H1 (cell line): ENCODE measurements around the gene STARD9. TPM values are rescaled to one million over a fixed set of nuclear protein-coding genes. Genes with fewer than 3 reads are reported as not detected.
"Not testable (repeated sequence)": the region's sequence is repeated elsewhere in the genome, so short reads cannot be mapped to it uniquely, and the experiment has no call there.

Experiments used
- CTCF ChIA-PET: fragments of 300-600 bp; sonication (Branson Sonifier 250); formaldehyde crosslinking; loops from one replicate; lab custom pipeline; 2021; ENCODE audit not compliant: partially characterized antibody; lab: Charles Lee
- POLR2A ChIA-PET: fragments of 300-600 bp; sonication (Branson Sonifier 250); formaldehyde crosslinking; loops from one replicate; lab custom pipeline; 2021; ENCODE audit warnings: inconsistent platforms; ENCODE audit not compliant: partially characterized antibody; lab: Charles Lee
- DNase-seq, 2 experiments: peaks; one replicate each; pipeline versions ENCODE4 v3.0.0 to v3.0.0-alpha.2; 2010 to 2022; ENCODE audit warnings: low spot score in 2 of 2, low read depth in 1 of 2, mixed read lengths in 1 of 2
- FAIRE-seq: peaks from 2 replicates; lab custom pipeline; 2011; peaks lifted over from hg19 to GRCh38; lab: Jason Lieb, UNC
- H2AFZ ChIP-seq: 2 replicates; pipeline ENCODE4 v1.8.1; 2012; ENCODE audit warnings: low read length, inconsistent platforms
- H2AK5ac ChIP-seq: 2 replicates; pipeline ENCODE4 v1.6.1; 2013; ENCODE audit warnings: low read depth, low read length
- H2BK120ac ChIP-seq: replicated peaks from 2 replicates; pipeline ENCODE3; 2013; ENCODE audit warnings: low read depth, low read length, inconsistent platforms
- H2BK12ac ChIP-seq: 2 replicates; pipeline ENCODE4 v1.6.1; 2013; ENCODE audit warnings: low read depth, low read length
- H2BK15ac ChIP-seq: 2 replicates; pipeline ENCODE4 v1.6.1; 2013; ENCODE audit warnings: low read length
- H2BK20ac ChIP-seq: 2 replicates; pipeline ENCODE4 v1.6.1; 2013; ENCODE audit warnings: low read length
- H2BK5ac ChIP-seq: 2 replicates; pipeline ENCODE4 v1.6.1; 2013; ENCODE audit warnings: low read depth, low read length
- H3K14ac ChIP-seq: 2 replicates; pipeline ENCODE4 v1.6.1; 2013; ENCODE audit warnings: inconsistent platforms; ENCODE audit not compliant: insufficient read length
- H3K18ac ChIP-seq: 2 replicates; pipeline ENCODE4 v1.6.1; 2013; ENCODE audit warnings: low read length; ENCODE audit errors: extremely low read depth
- H3K23ac ChIP-seq: 2 replicates; pipeline ENCODE4 v1.6.1; 2013; ENCODE audit warnings: inconsistent platforms; ENCODE audit not compliant: insufficient read length
- H3K23me2 ChIP-seq: 2 replicates; pipeline ENCODE4 v1.6.1; 2013; ENCODE audit warnings: low read depth, low read length
- H3K27ac ChIP-seq: 2 replicates; pipeline ENCODE4 v1.6.1; 2011; ENCODE audit warnings: low read depth, low read length, inconsistent platforms
- H3K27me3 ChIP-seq, 4 experiments: replicated peaks in 1 of 4; 1 replicate in 1 of 4; 2 replicates in 3 of 4; pipeline versions ENCODE4 v1.6.1 to v1.8.1; 2011 to 2013; ENCODE audit warnings: low read length in 3 of 4, mild to moderate bottlenecking in 3 of 4, inconsistent platforms in 2 of 4, mixed read lengths in 2 of 4, moderate library complexity in 1 of 4; ENCODE audit not compliant: control insufficient read depth in 3 of 4, insufficient read depth in 3 of 4; ENCODE audit errors: extremely low read depth in 1 of 4
- H3K36me3 ChIP-seq, 4 experiments: 2 replicates each; pipeline versions ENCODE4 v1.6.1 to v1.8.1; 2011 to 2013; ENCODE audit warnings: mild to moderate bottlenecking in 4 of 4, low read length in 3 of 4, moderate library complexity in 2 of 4, control low read depth in 1 of 4, inconsistent platforms in 1 of 4; ENCODE audit not compliant: insufficient read depth in 4 of 4, control insufficient read depth in 2 of 4
- H3K4ac ChIP-seq: replicated peaks from 2 replicates; pipeline ENCODE3; 2013; ENCODE audit warnings: low read length, low read depth, mixed read lengths, inconsistent platforms; ENCODE audit not compliant: insufficient read length
- H3K4me1 ChIP-seq, 4 experiments: replicated peaks in 1 of 4; 1 replicate in 1 of 4; 2 replicates in 3 of 4; pipeline versions ENCODE4 v1.6.1 to v1.8.1; 2011 to 2013; ENCODE audit warnings: low read length in 3 of 4, inconsistent platforms in 2 of 4, mixed read lengths in 1 of 4; ENCODE audit not compliant: insufficient read depth in 4 of 4, control insufficient read depth in 3 of 4
- H3K4me2 ChIP-seq, 2 experiments: 2 replicates each; pipeline versions ENCODE4 v1.6.1 to v1.8.1; 2011 to 2013; ENCODE audit warnings: low read depth in 2 of 2, low read length in 2 of 2, control low read depth in 1 of 2, inconsistent platforms in 1 of 2, mild to moderate bottlenecking in 1 of 2; ENCODE audit not compliant: insufficient read depth in 1 of 2
- H3K4me3 ChIP-seq, 4 experiments: fragments of 200-600, 300-600 bp in 1 of 4; sonication (generic), shearing (Covaris generic), sonication (Bioruptor Twin) in 1 of 4; 2 replicates each; pipeline versions ENCODE4 v1.5.1 to v1.8.1; 2011 to 2016; ENCODE audit warnings: low read length in 4 of 4, low read depth in 3 of 4, control low read depth in 2 of 4, inconsistent platforms in 2 of 4, mild to moderate bottlenecking in 2 of 4, mixed read lengths in 1 of 4, moderate library complexity in 1 of 4; ENCODE audit not compliant: insufficient read depth in 2 of 4; ENCODE audit errors: extremely low read depth in 1 of 4
- H3K56ac ChIP-seq: replicated peaks from 2 replicates; pipeline ENCODE3; 2013; ENCODE audit warnings: low read depth, mild to moderate bottlenecking, mixed read lengths, low read length, inconsistent platforms; ENCODE audit not compliant: insufficient read length
- H3K79me1 ChIP-seq: 2 replicates; pipeline ENCODE4 v1.6.1; 2013; ENCODE audit warnings: low read depth, low read length, control low read depth
- H3K79me2 ChIP-seq, 2 experiments: 2 replicates each; pipeline versions ENCODE4 v1.6.1 to v1.8.1; 2012 to 2013; ENCODE audit warnings: low read length in 2 of 2, mild to moderate bottlenecking in 2 of 2, inconsistent platforms in 1 of 2; ENCODE audit not compliant: insufficient read depth in 2 of 2, control insufficient read depth in 1 of 2
- H3K9ac ChIP-seq, 4 experiments: replicated peaks in 1 of 4; 1 replicate in 1 of 4; 2 replicates in 3 of 4; pipeline versions ENCODE4 v1.6.1 to v1.8.1; 2011 to 2013; ENCODE audit warnings: low read depth in 3 of 4, low read length in 3 of 4, control low read depth in 2 of 4, mild to moderate bottlenecking in 2 of 4, moderate library complexity in 2 of 4, inconsistent platforms in 1 of 4; ENCODE audit errors: extremely low read depth in 1 of 4
- H3K9me3 ChIP-seq, 2 experiments: 2 replicates each; pipeline versions ENCODE4 v1.6.1 to v1.8.1; 2012 to 2013; ENCODE audit warnings: mild to moderate bottlenecking in 2 of 2, moderate library complexity in 2 of 2, control low read depth in 1 of 2, inconsistent platforms in 1 of 2, low read depth in 1 of 2, low read length in 1 of 2, mixed read lengths in 1 of 2; ENCODE audit not compliant: insufficient read depth in 2 of 2
- H4K20me1 ChIP-seq, 2 experiments: replicated peaks in 1 of 2; 2 replicates each; pipeline versions ENCODE3 to v1.8.1; 2011 to 2013; ENCODE audit warnings: inconsistent platforms in 2 of 2, low read length in 2 of 2, mild to moderate bottlenecking in 1 of 2; ENCODE audit not compliant: insufficient read depth in 2 of 2, control insufficient read depth in 1 of 2
- H4K5ac ChIP-seq: 2 replicates; pipeline ENCODE4 v1.6.1; 2013; ENCODE audit warnings: low read length, low read depth, mixed read lengths, inconsistent platforms; ENCODE audit not compliant: insufficient read length
- H4K8ac ChIP-seq: 2 replicates; pipeline ENCODE4 v1.8.0; 2013; ENCODE audit warnings: mild to moderate bottlenecking, moderate library complexity, low read length, inconsistent platforms; ENCODE audit not compliant: insufficient read depth; ENCODE audit errors: extremely low read depth
- H4K91ac ChIP-seq: replicated peaks from 2 replicates; pipeline ENCODE3; 2013; ENCODE audit warnings: low read length, mixed read lengths, inconsistent platforms; ENCODE audit not compliant: insufficient read length
- CBX5 ChIP-seq: fragments of 300-800, 300-1000 bp; sonication (generic); IDR thresholded peaks from 2 replicates; pipeline ENCODE4 v1.7.1; 2016; ENCODE audit warnings: antibody characterized with exemption, low read length, low read depth
- CREB1 ChIP-seq: IDR thresholded peaks from 2 replicates; pipeline ENCODE4 v1.6.1; 2012; ENCODE audit warnings: inconsistent platforms
- EZH2 ChIP-seq: fragments of 200-600 bp; sonication (generic); IDR thresholded peaks from 2 replicates; pipeline ENCODE4 v1.7.1; 2012; ENCODE audit warnings: low read depth, mild to moderate bottlenecking, moderate library complexity, low read length, inconsistent platforms; ENCODE audit not compliant: severe bottlenecking
- JUND ChIP-seq: IDR thresholded peaks from 2 replicates; pipeline ENCODE4 v1.6.1; 2011; ENCODE audit warnings: mild to moderate bottlenecking, improper control_type of control experiment, low read length
- KDM1A ChIP-seq: fragments of 200-600, 300-600 bp; sonication (generic); IDR thresholded peaks from 2 replicates; pipeline ENCODE4 v1.7.1; 2016; ENCODE audit warnings: mild to moderate bottlenecking, low read length, borderline replicate concordance
- KDM5A ChIP-seq: fragments of 200-600 bp; IDR thresholded peaks from 2 replicates; pipeline ENCODE4 v1.7.1; 2012; ENCODE audit warnings: mild to moderate bottlenecking, low read length, inconsistent platforms, mixed read lengths
- TAF7 ChIP-seq: optimal IDR thresholded peaks from 2 replicates; pipeline ENCODE3; 2011; ENCODE audit warnings: low read depth, mild to moderate bottlenecking, inconsistent platforms, low read length, moderate library complexity, borderline replicate concordance
- WGBS, 2 experiments: shearing (Covaris generic) in 1 of 2; methylation state at CpG; one replicate each; pipeline versions ENCODE4 v1.1.6 to v1.1.7; 2013 to 2015; ENCODE audit warnings: low lambda C conversion rate in 2 of 2, mixed read lengths in 2 of 2, inconsistent platforms in 1 of 2, low coverage in 1 of 2, missing lambda C conversion rate in 1 of 2; ENCODE audit not compliant: insufficient replicate concordance in 2 of 2, insufficient coverage in 1 of 2, insufficient read length in 1 of 2; ENCODE audit errors: extremely low coverage in 1 of 2, missing lambda C conversion rate in 1 of 2; 5-methylcytosine and 5-hydroxymethylcytosine counted together
- polyA plus RNA-seq, 7 experiments: library from polyadenylated mRNA; depleted of rRNA in 3 of 7; stranded (reverse) in 5 of 7; unstranded in 2 of 7; fragments of >200 nt in 5 of 7; fragments of 200-250 nt in 2 of 7; gene quantifications; 1 replicate in 5 of 7; 2 replicates in 1 of 7; 4 replicates in 1 of 7; pipeline versions ENCODE4 v1.2.1 to v1.2.3, GENCODE V29; 2011 to 2013; ENCODE audit warnings: missing spikeins in 2 of 7, mixed read lengths in 2 of 7
- total RNA-seq: library from RNA; stranded (reverse); fragmentation: NEBNext Ultra II Directional; extraction: Animal tissue kit (Norgen Biotek cat#: 25700); gene quantifications from 2 replicates; pipeline ENCODE4 v1.2.1, GENCODE V29; 2021
- TF ChIP-seq, protein P1 (sequence below): IDR thresholded peaks from 2 replicates; pipeline ENCODE4 v1.6.1; 2012; ENCODE audit warnings: inconsistent platforms

STARD9 gene
- total and polyA plus RNA-seq, 2 of the 8 experiments (the other 6 are each of a cell fraction or from before 2014, with no cell fraction given): 2.8 to 7.0 TPM

DNA sequence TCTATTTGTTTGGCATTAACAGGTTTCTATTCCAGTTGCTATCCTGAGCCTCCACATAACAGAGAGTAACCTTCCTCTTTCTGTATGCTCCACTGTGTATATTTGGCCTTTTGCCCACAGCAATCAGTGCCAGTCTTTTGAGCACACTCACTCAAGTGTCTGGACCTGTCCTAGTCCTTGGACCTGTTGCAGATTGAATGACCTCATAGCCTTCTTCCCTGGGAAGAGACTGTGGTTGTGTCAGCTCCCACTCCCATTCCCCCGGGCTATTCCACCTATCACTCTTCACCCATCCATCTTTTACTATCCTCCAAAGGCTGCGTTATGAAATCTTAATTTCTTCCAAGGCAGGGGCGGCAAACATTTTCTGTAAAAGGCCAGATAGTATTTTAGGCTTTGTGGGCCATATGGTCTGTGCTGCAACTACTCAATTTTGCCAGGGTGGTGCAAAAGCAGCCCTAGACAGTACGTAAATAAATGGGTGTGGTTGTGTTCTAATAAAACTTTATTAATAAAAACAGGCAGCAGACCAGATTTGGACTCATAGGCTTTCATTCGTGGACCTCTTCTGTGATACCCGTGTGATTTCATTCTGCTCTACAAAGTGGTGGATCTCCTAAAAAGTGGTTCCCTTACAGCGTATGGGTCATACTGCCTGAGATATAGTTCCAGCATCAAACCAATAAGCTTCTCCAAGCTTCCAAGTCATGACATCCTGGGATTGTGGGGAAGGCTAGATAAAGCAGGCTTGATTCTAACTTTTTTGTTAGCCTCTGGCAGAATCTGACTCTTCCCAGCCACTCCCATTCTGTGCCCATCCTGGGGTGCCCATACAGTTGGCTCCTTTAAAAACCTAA, 104.1 kb downstream of the STARD9 start (continued):
- no peak for TF ChIP-seq CBX5
- no peak for TF ChIP-seq KDM5A
- TF ChIP-seq TAF7: no peak
- no peak for TF ChIP-seq KDM1A
- TF ChIP-seq CREB1: no peak
- no peak for TF ChIP-seq EZH2
- no peak for TF ChIP-seq JUND
- TF ChIP-seq, protein P1, sequence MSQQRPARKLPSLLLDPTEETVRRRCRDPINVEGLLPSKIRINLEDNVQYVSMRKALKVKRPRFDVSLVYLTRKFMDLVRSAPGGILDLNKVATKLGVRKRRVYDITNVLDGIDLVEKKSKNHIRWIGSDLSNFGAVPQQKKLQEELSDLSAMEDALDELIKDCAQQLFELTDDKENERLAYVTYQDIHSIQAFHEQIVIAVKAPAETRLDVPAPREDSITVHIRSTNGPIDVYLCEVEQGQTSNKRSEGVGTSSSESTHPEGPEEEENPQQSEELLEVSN: no peak
- TF ChIP-seq, all 59 proteins: peak for 0

DNA sequence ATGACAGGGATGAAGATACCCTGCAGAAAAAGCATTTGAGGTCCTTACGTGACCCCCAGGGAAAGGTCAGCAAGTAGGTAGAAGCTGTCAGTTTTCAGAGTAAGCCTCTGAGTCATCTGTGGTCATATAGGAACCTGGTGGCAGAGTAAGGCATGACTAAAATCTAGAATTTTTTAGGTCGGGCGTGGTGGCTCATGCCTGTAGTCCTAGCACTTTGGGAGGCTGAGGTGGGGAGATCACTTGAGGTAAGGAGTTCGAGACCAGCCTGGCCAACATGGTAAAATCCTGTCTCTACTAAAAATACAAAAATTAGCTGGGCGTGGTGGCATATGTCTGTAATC, 104.7 kb downstream of the STARD9 start:
- H3K4me3 ChIP-seq, H4K8ac ChIP-seq, H3K9me3 ChIP-seq, H2AFZ ChIP-seq, H2BK15ac ChIP-seq, H2BK20ac ChIP-seq, H3K9ac ChIP-seq, H3K4ac ChIP-seq, DNase-seq, H3K23ac ChIP-seq, H3K4me2 ChIP-seq, H3K18ac ChIP-seq, H3K4me1 ChIP-seq, H3K79me2 ChIP-seq, POLR2A ChIA-PET, H3K27me3 ChIP-seq, H3K56ac ChIP-seq, H3K27ac ChIP-seq, H4K20me1 ChIP-seq, H3K14ac ChIP-seq, H2BK5ac ChIP-seq, H2BK12ac ChIP-seq, FAIRE-seq, H4K91ac ChIP-seq, H3K79me1 ChIP-seq, H2AK5ac ChIP-seq, H3K23me2 ChIP-seq, H4K5ac ChIP-seq, H2BK120ac ChIP-seq: not testable (repeated sequence)
- CTCF ChIA-PET: interaction anchor here (1.2 kb wide), 1 partner anchor 595 kb away, joined by 3 read pairs; no protein-coding TSS in a partner anchor
- 90% methylated on average over 5 of the region's 5 CpGs; no CpG with 5 or more reads in 1 of the 2 experiments for WGBS, 2 experiments
- peaks cover 2 to 21% (median 8%) of the 10 kb centered on the region in 4 experiments; a peak in 5 of 8 replicates for H3K36me3 ChIP-seq
